Gastrocnemius medialis (tissue), 4 donors: ENCODE data around the gene EPB41L3. TPM values are rescaled to one million over a fixed set of nuclear protein-coding genes. Genes with fewer than 3 reads are reported as not detected.

ENCODE experiments used
- ATAC-seq, 2 donors: fragments of 150-250 bp; one replicate each; pipeline ENCODE4 v1.9.1; 2016
- DNase-seq, 2 donors: peaks; one replicate each; pipeline ENCODE4 v3.0.0-alpha.2; 2019
- H3K27ac ChIP-seq, 4 donors: fragments of 200-600 bp; sonication (generic); 1 replicate in 1 of 4; 2 replicates in 3 of 4; pipeline ENCODE4 v1.5.1; 2016 to 2018; ENCODE audit warnings: mild to moderate bottlenecking in 2 of 4, moderate library complexity in 1 of 4
- H3K27me3 ChIP-seq, 3 donors: fragments of 200-600 bp; sonication (generic) in 2 of 3; 1 replicate in 1 of 3; 2 replicates in 2 of 3; pipeline versions ENCODE4 v1.5.1 to v1.6.0; 2016 to 2019; ENCODE audit warnings: mild to moderate bottlenecking in 1 of 3, moderate library complexity in 1 of 3
- H3K36me3 ChIP-seq, 2 donors: fragments of 200-600 bp; sonication (generic) in 1 of 2; one replicate each; pipeline ENCODE4 v1.5.1; 2017 to 2018
- H3K4me1 ChIP-seq, 2 donors: fragments of 200-600 bp; sonication (generic) in 1 of 2; one replicate each; pipeline ENCODE4 v1.5.1; 2016 to 2017; ENCODE audit warnings: mild to moderate bottlenecking in 2 of 2
- H3K4me3 ChIP-seq, 4 donors: fragments of 200-600 bp; sonication (generic) in 3 of 4; 1 replicate in 1 of 4; 2 replicates in 3 of 4; pipeline ENCODE4 v1.5.1; 2016 to 2019; ENCODE audit warnings: mild to moderate bottlenecking in 2 of 4
- H3K9me3 ChIP-seq, 3 donors: fragments of 200-600 bp; sonication (generic) in 2 of 3; 1 replicate in 1 of 3; 2 replicates in 2 of 3; pipeline ENCODE4 v1.5.1; 2016 to 2019
- CTCF ChIP-seq, 5 experiments: fragments of 450-650 bp in 3 of 5; fragments of 200-600 bp in 2 of 5; sonication (generic) in 2 of 5; IDR thresholded peaks in 4 of 5; conservative IDR thresholded peaks in 1 of 5; 1 replicate in 4 of 5; 2 replicates in 1 of 5; pipeline ENCODE4 v1.5.1; 2016 to 2019; ENCODE audit warnings: antibody characterized with exemption in 5 of 5, mild to moderate bottlenecking in 3 of 5, moderate library complexity in 3 of 5
- POLR2A ChIP-seq, 2 donors: fragments of 450-650 bp; IDR thresholded peaks; one replicate each; pipeline ENCODE4 v1.6.1; 2017; ENCODE audit warnings: antibody characterized with exemption in 2 of 2, mild to moderate bottlenecking in 2 of 2, moderate library complexity in 2 of 2
- in situ Hi-C, 4 donors: fragments of 200-750 bp; cut with MboI; loops; one replicate each; pipeline versions ENCODE4 v1.15.0 to v1.8.0; 2017; ENCODE audit warnings: low sequenced_read_pairs in 4 of 4
- intact Hi-C: fragments of 100-400 bp; cut with DNase I; formaldehyde crosslinking; loops from one replicate; pipeline ENCODE4 v1.15.1; 2023; ENCODE audit warnings: low total_unique reads
- total RNA-seq, 4 donors: library from RNA; depleted of rRNA; stranded (reverse); fragments of >200 nt; gene quantifications; one replicate each; pipeline versions ENCODE4 v1.1.0 to v1.2.3, GENCODE V29; 2016

Gene EPB41L3
- total RNA-seq, 4 donors from 2014 or later, result 9.2 to 24.4 (median 14.5) TPM

- Histone ChIP-seq H3K27ac (no peak overlapping the region), H3K4me3 (no peak overlapping the region), H3K36me3 (no peaks in the 10 kb centered on the region), H3K4me1 (peaks cover 0 to 9% of the 10 kb centered on the region in 2 donors), H3K27me3 (no peaks in the 10 kb centered on the region), H3K9me3 (no peaks in the 10 kb centered on the region)
- ATAC-seq (peak in 1 of 2 donors; percentile 50), DNase-seq (no peak)
- intact Hi-C loops, result loop anchor here (5.0 kb wide), 1 partner anchor 48 kb away; no protein-coding TSS in a partner anchor
- TF ChIP-seq CTCF (IDR thresholded peaks at IDR 0.05 in 4 of 5, conservative IDR thresholded peaks at IDR 0.05 in 1 of 5) (no peak), POLR2A (IDR thresholded peaks at IDR 0.05) (no peak)
- in situ Hi-C loops, result no loop called here
These were observed 33.5 kb downstream of the EPB41L3 start for GRCh38 chr18:5510135-5510846.

GRCh38 chr18:5508821-5509220, 35.0 kb downstream of the EPB41L3 start:
- H3K4me1 ChIP-seq, result no peaks in the 10 kb centered on the region
- TF ChIP-seq CTCF (IDR thresholded peaks at IDR 0.05 in 4 of 5, conservative IDR thresholded peaks at IDR 0.05 in 1 of 5) (no peak), POLR2A (IDR thresholded peaks at IDR 0.05) (no peak)
- ATAC-seq (no peak), DNase-seq (no peak)
- H3K9me3 ChIP-seq, result no peaks in the 10 kb centered on the region
- no peaks in the 10 kb centered on the region for H3K27me3 ChIP-seq
- in situ Hi-C loops, result no loop called here
- H3K4me3 ChIP-seq, result no peak overlapping the region
- no peaks in the 10 kb centered on the region for H3K36me3 ChIP-seq
- intact Hi-C loops, result no loop called here
- no peak overlapping the region for H3K27ac ChIP-seq

- Histone ChIP-seq H3K27me3 (no peaks in the 10 kb centered on the region), H3K36me3 (no peaks in the 10 kb centered on the region), H3K4me1 (no peaks in the 10 kb centered on the region), H3K4me3 (no peak overlapping the region), H3K27ac (no peak overlapping the region), H3K9me3 (no peaks in the 10 kb centered on the region)
- in situ Hi-C loops (no loop called here), intact Hi-C loops (no loop called here)
- no peak for DNase-seq
- no peak for ATAC-seq
- TF ChIP-seq POLR2A (IDR thresholded peaks at IDR 0.05) (no peak), CTCF (IDR thresholded peaks at IDR 0.05 in 4 of 5, conservative IDR thresholded peaks at IDR 0.05 in 1 of 5) (no peak)
These were observed 36.0 kb downstream of the EPB41L3 start for GRCh38 chr18:5507756-5508155.

- no peak for DNase-seq
These were observed 37.6 kb downstream of the EPB41L3 start for GRCh38 chr18:5506174-5506573.

More at GRCh38 chr18:5506174-5506573, 37.6 kb downstream of the EPB41L3 start:
- Histone ChIP-seq H3K36me3 (no peaks in the 10 kb centered on the region), H3K4me3 (no peak overlapping the region), H3K27me3 (no peaks in the 10 kb centered on the region), H3K9me3 (no peaks in the 10 kb centered on the region), H3K27ac (no peak overlapping the region), H3K4me1 (no peaks in the 10 kb centered on the region)
- in situ Hi-C loops, result no loop called here
- TF ChIP-seq POLR2A (IDR thresholded peaks at IDR 0.05) (no peak), CTCF (IDR thresholded peaks at IDR 0.05 in 4 of 5, conservative IDR thresholded peaks at IDR 0.05 in 1 of 5) (no peak)
- no peak for ATAC-seq
- intact Hi-C loops, result no loop called here
